Measurements from ENCODE around the gene RAB28.

RAB28 gene

DNA sequence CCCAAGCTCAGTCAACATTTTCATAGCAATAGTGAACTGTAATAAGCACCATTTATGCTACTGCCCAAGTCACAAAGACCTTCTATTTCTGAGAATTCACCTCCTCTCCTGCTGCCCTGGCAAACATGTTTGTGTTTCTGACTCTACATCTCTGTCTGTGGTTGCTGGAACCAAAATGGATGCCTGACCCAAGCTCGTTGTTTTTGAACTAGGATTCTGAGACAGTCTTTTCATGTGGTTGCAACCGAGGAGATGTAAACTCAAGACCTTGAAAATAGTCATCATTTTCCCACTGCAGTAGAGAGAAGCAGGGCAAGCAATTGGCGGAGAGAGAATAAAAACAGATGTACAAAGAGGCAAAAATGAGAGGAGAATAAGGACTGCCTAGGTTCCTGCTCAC, 160.2 kb downstream of the RAB28 start:
- no peak for DNase-seq (ENCODE audit: low read depth in 1 of 2, low spot score in 1 of 2)

DNA sequence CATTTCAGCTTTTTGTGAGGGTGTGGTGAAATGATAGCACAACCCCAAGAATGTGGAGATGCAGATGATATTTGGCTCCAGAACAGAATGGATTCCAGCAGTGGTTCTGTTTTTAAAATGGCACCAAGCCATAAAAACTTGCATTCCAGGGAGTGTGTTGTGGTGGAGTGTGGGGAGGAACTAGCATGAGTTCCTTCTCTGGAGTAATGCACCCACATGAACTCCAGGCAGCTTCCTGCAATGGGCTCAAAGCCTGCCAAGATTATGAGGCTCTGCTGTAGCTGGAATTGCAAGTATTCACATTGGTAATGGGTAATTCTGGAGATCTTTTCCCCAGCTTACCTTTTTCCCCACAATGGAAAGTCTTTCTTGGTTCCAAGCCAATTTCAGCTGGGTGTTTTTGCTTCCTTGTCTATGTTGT, 161.4 kb downstream of the RAB28 start:
- DNase-seq (ENCODE audit: low read depth in 1 of 2, low spot score in 1 of 2), result no peak
